IMR-90 (cell line): ENCODE data around the gene SLC25A52. TPM values are rescaled to one million over a fixed set of nuclear protein-coding genes. Genes with fewer than 3 reads are reported as not detected.
"Not testable (repeated sequence)": the region's sequence is repeated elsewhere in the genome, so short reads cannot be mapped to it uniquely, and the experiment has no call there.

Source experiments
- ATAC-seq: fragments of 200-7000 bp; cut with Tn5 transposase; 2 replicates; pipeline ENCODE4 v1.9.1; 2020; ENCODE audit warnings: low read depth, mild to moderate bottlenecking, moderate library complexity
- BruUV-seq: library from RNA; stranded (reverse); fragments of 400-500 nt; replicated peaks from 2 replicates; lab custom pipeline; 2021; lab: Mats Ljungman, UMichigan
- CTCF ChIA-PET: fragments of 300-600 bp; formaldehyde crosslinking; extraction: SDS; loops from one replicate; lab custom pipeline; 2021; ENCODE audit warnings: antibody characterized with exemption; lab: Yijun Ruan, JAX
- POLR2A ChIA-PET: fragments of 300-600 bp; sonication (Branson Sonifier 250); formaldehyde crosslinking; loops from one replicate; lab custom pipeline; 2022; ENCODE audit warnings: antibody characterized with exemption; ENCODE audit not compliant: unreplicated experiment; lab: Charles Lee
- DNase-seq: peaks from one replicate; pipeline ENCODE4 v3.0.0; 2013
- H2AFZ ChIP-seq: replicated peaks from 2 replicates; pipeline ENCODE3; 2013; ENCODE audit warnings: low read length, mild to moderate bottlenecking; ENCODE audit not compliant: poor library complexity
- H2AK5ac ChIP-seq: 2 replicates; pipeline ENCODE4 v1.6.1; 2013; ENCODE audit warnings: low read depth, low read length, inconsistent platforms
- H2AK9ac ChIP-seq: replicated peaks from 2 replicates; pipeline ENCODE3; 2013; ENCODE audit warnings: mild to moderate bottlenecking, low read depth, low read length, moderate library complexity; ENCODE audit not compliant: poor library complexity
- H2BK120ac ChIP-seq: 2 replicates; pipeline ENCODE4 v1.6.1; 2013; ENCODE audit warnings: low read depth, low read length, inconsistent platforms
- H2BK15ac ChIP-seq: 3 replicates; pipeline ENCODE4 v1.6.1; 2013; ENCODE audit warnings: low read depth, low read length, inconsistent platforms
- H2BK20ac ChIP-seq: 2 replicates; pipeline ENCODE4 v1.6.1; 2013; ENCODE audit warnings: low read depth, mild to moderate bottlenecking, inconsistent platforms, low read length, moderate library complexity
- H2BK5ac ChIP-seq: 2 replicates; pipeline ENCODE4 v1.6.1; 2013; ENCODE audit warnings: mild to moderate bottlenecking, low read depth, low read length, inconsistent platforms; ENCODE audit not compliant: poor library complexity, severe bottlenecking
- H3K14ac ChIP-seq: replicated peaks from 2 replicates; pipeline ENCODE4 v1.6.1; 2013; ENCODE audit warnings: low read depth, low read length, inconsistent platforms
- H3K18ac ChIP-seq: 2 replicates; pipeline ENCODE4 v1.6.1; 2013; ENCODE audit warnings: low read depth, low read length, control low read depth
- H3K23ac ChIP-seq: 2 replicates; pipeline ENCODE4 v1.6.1; 2013; ENCODE audit warnings: low read depth, low read length, inconsistent platforms
- H3K27ac ChIP-seq: 2 replicates; pipeline ENCODE4 v1.5.1; 2013; ENCODE audit warnings: mild to moderate bottlenecking, control low read depth, low read length; ENCODE audit not compliant: insufficient read depth
- H3K27me3 ChIP-seq: 2 replicates; pipeline ENCODE4 v1.6.1; 2013; ENCODE audit warnings: low read length; ENCODE audit not compliant: control insufficient read depth, insufficient read depth
- H3K36me3 ChIP-seq: 2 replicates; pipeline ENCODE4 v1.6.1; 2013; ENCODE audit warnings: low read length, mixed read lengths; ENCODE audit not compliant: control insufficient read depth, insufficient read depth
- H3K4ac ChIP-seq: 2 replicates; pipeline ENCODE4 v1.6.1; 2013; ENCODE audit warnings: low read depth, low read length, inconsistent platforms
- H3K4me1 ChIP-seq: 2 replicates; pipeline ENCODE4 v1.6.1; 2013; ENCODE audit warnings: low read length, mixed read lengths; ENCODE audit not compliant: control insufficient read depth, insufficient read depth
- H3K4me2 ChIP-seq: 2 replicates; pipeline ENCODE4 v1.6.1; 2013; ENCODE audit warnings: low read depth, mild to moderate bottlenecking, control low read depth, low read length, moderate library complexity
- H3K4me3 ChIP-seq: 2 replicates; pipeline ENCODE4 v1.5.1; 2013; ENCODE audit warnings: low read depth, mild to moderate bottlenecking, control low read depth, low read length, moderate library complexity; ENCODE audit not compliant: insufficient read depth
- H3K56ac ChIP-seq: 2 replicates; pipeline ENCODE4 v1.6.1; 2013; ENCODE audit warnings: low read length, inconsistent platforms; ENCODE audit not compliant: insufficient read depth; ENCODE audit errors: extremely low read depth
- H3K79me1 ChIP-seq, 2 experiments: 2 replicates each; pipeline ENCODE4 v1.6.1; 2013; ENCODE audit warnings: low read length in 2 of 2, inconsistent platforms in 1 of 2, low read depth in 1 of 2
- H3K9ac ChIP-seq: 2 replicates; pipeline ENCODE4 v1.6.1; 2013; ENCODE audit warnings: low read depth, low read length, control low read depth
- H3K9me1 ChIP-seq: 2 replicates; pipeline ENCODE4 v1.6.1; 2013; ENCODE audit warnings: low read length, inconsistent platforms; ENCODE audit not compliant: insufficient read depth
- H3K9me3 ChIP-seq: 2 replicates; pipeline ENCODE4 v1.6.1; 2013; ENCODE audit warnings: low read length; ENCODE audit not compliant: control insufficient read depth, insufficient read depth
- H4K20me1 ChIP-seq: 2 replicates; pipeline ENCODE4 v1.6.1; 2013; ENCODE audit warnings: low read length, inconsistent platforms; ENCODE audit not compliant: insufficient read depth
- H4K5ac ChIP-seq: 2 replicates; pipeline ENCODE4 v1.6.1; 2013; ENCODE audit warnings: mild to moderate bottlenecking, low read depth, low read length, control low read depth
- H4K8ac ChIP-seq, 2 experiments: 2 replicates each; pipeline ENCODE4 v1.6.1; 2013; ENCODE audit warnings: low read depth in 2 of 2, low read length in 2 of 2, control low read depth in 1 of 2, inconsistent platforms in 1 of 2
- H4K91ac ChIP-seq: 2 replicates; pipeline ENCODE4 v1.6.1; 2013; ENCODE audit warnings: low read depth, low read length, inconsistent platforms; ENCODE audit not compliant: insufficient read depth
- WGBS, 2 experiments: methylation state at CpG; one replicate each; pipeline versions ENCODE4 v1.1.5 to v1.1.7; 2013; ENCODE audit warnings: missing lambda C conversion rate in 2 of 2; ENCODE audit not compliant: insufficient read length in 1 of 2; ENCODE audit errors: extremely low coverage in 2 of 2; 5-methylcytosine and 5-hydroxymethylcytosine counted together
- dilution Hi-C: fragments of 300-500 bp; cut with HindIII; formaldehyde crosslinking; loops from one replicate; pipeline ENCODE4 v1.14.3; 2018; ENCODE audit warnings: low sequenced_read_pairs; ENCODE audit not compliant: unreplicated experiment
- in situ Hi-C: fragments of 300-500 bp; cut with MboI; formaldehyde crosslinking; loops from 3 replicates; pipeline ENCODE4 v1.14.3; 2019; ENCODE audit warnings: low sequenced_read_pairs, inconsistent platforms, mixed read lengths
- intact Hi-C: fragments of 100-400 bp; cut with micrococcal nuclease; formaldehyde crosslinking; loops from 2 replicates; pipeline ENCODE4 v1.10.0; 2022
- polyA plus RNA-seq, 3 experiments: library from polyadenylated mRNA; depleted of rRNA; stranded (reverse); fragments of >200 nt; gene quantifications; 2 replicates each; pipeline ENCODE4 v1.2.3, GENCODE V29; 2012; ENCODE audit warnings: low replicate concordance in 1 of 3
- total RNA-seq: library from RNA; depleted of rRNA; stranded (reverse); fragments of >200 nt; gene quantifications from 2 replicates; pipeline ENCODE4 v1.2.3, GENCODE V29; 2012

Gene SLC25A52
- total and polyA plus RNA-seq, 2 of the 4 experiments (the other 2 are of a cell fraction), result not detected

GRCh38 chr18:31809049-31809448, 48.4 kb upstream of the SLC25A52 start:
- intact Hi-C loops, H3K27me3 ChIP-seq, H3K4ac ChIP-seq, ATAC-seq, H3K9me3 ChIP-seq, H2BK20ac ChIP-seq, POLR2A ChIA-PET, H3K9me1 ChIP-seq, H3K9ac ChIP-seq, H2BK120ac ChIP-seq, H3K4me2 ChIP-seq, H3K56ac ChIP-seq, H4K5ac ChIP-seq, H2AFZ ChIP-seq, H3K23ac ChIP-seq, H2BK15ac ChIP-seq, H2AK9ac ChIP-seq, DNase-seq, H3K27ac ChIP-seq, H3K4me3 ChIP-seq, H3K36me3 ChIP-seq, dilution Hi-C loops, H2AK5ac ChIP-seq, H3K18ac ChIP-seq, H3K79me1 ChIP-seq, H2BK5ac ChIP-seq, H4K91ac ChIP-seq, H4K8ac ChIP-seq, BruUV-seq, CTCF ChIA-PET, H4K20me1 ChIP-seq, H3K4me1 ChIP-seq, H3K14ac ChIP-seq: not testable (repeated sequence)
- no CpG with 5 or more reads among the region's 4 CpGs for WGBS, 2 experiments
- in situ Hi-C loops, result loop anchor here (25.0 kb wide), 1 partner anchor 247 kb away; no protein-coding TSS in a partner anchor
